GM23338 (cell line): ENCODE measurements around the gene CPD. TPM values are rescaled to one million over a fixed set of nuclear protein-coding genes. Genes with fewer than 3 reads are reported as not detected.

ENCODE experiments used
- ATAC-seq: fragments of 200-7000 bp; cut with Tn5 transposase; 3 replicates; pipeline ENCODE4 v1.9.1; 2020
- DNase-seq: peaks from one replicate; pipeline ENCODE4 v3.0.0-alpha.2; 2015; ENCODE audit warnings: low spot score
- H2AFZ ChIP-seq: fragments of 200-600 bp; sonication (generic); 2 replicates; pipeline ENCODE4 v1.8.0; 2016; ENCODE audit warnings: antibody characterized with exemption, mild to moderate bottlenecking, moderate library complexity
- H3F3A ChIP-seq: fragments of 200-600 bp; sonication (generic); replicated peaks from 2 replicates; pipeline ENCODE4 v1.8.0; 2017; ENCODE audit warnings: antibody characterized with exemption, mixed run types, low read depth
- H3K27ac ChIP-seq: fragments of 200-600 bp; sonication (generic); 2 replicates; pipeline ENCODE4 v1.6.1; 2016; ENCODE audit warnings: low read depth
- H3K27me3 ChIP-seq: fragments of 200-600 bp; sonication (generic); 2 replicates; pipeline ENCODE4 v1.8.0; 2016; ENCODE audit warnings: mild to moderate bottlenecking, mixed run types, moderate library complexity; ENCODE audit not compliant: insufficient read depth
- H3K36me3 ChIP-seq: fragments of 200-600 bp; sonication (generic); 2 replicates; pipeline ENCODE4 v1.8.0; 2016; ENCODE audit warnings: mild to moderate bottlenecking; ENCODE audit not compliant: insufficient read depth
- H3K4me1 ChIP-seq: fragments of 200-600 bp; sonication (generic); 2 replicates; pipeline ENCODE4 v1.8.0; 2016; ENCODE audit warnings: mild to moderate bottlenecking, moderate library complexity; ENCODE audit not compliant: insufficient read depth
- H3K4me2 ChIP-seq: fragments of 200-600 bp; sonication (generic); 2 replicates; pipeline ENCODE4 v1.7.1; 2017; ENCODE audit warnings: mixed run types
- H3K4me3 ChIP-seq: fragments of 200-600 bp; sonication (generic); 2 replicates; pipeline ENCODE4 v1.6.1; 2016; ENCODE audit warnings: mixed run types
- H3K79me2 ChIP-seq: fragments of 200-600 bp; sonication (generic); replicated peaks from 2 replicates; pipeline ENCODE4 v1.8.0; 2017; ENCODE audit warnings: mild to moderate bottlenecking; ENCODE audit not compliant: insufficient read depth
- H3K9me2 ChIP-seq: fragments of 200-600 bp; sonication (generic); 2 replicates; pipeline ENCODE4 v1.8.0; 2017; ENCODE audit not compliant: insufficient read depth
- H4K20me1 ChIP-seq: fragments of 200-600 bp; sonication (generic); replicated peaks from 2 replicates; pipeline ENCODE4 v1.8.0; 2017; ENCODE audit warnings: mild to moderate bottlenecking; ENCODE audit not compliant: insufficient read depth
- H3K27ac Mint-ChIP-seq: 2 replicates; pipeline ENCODE4 v1.8.0; 2020; ENCODE audit warnings: inconsistent platforms, mild to moderate bottlenecking, moderate library complexity, mixed read lengths
- H3K27me3 Mint-ChIP-seq: 3 replicates; pipeline ENCODE4 v1.8.0; 2022; ENCODE audit warnings: low read depth, mild to moderate bottlenecking, moderate library complexity, mixed read lengths, inconsistent platforms; ENCODE audit not compliant: insufficient read depth, poor library complexity
- H3K36me3 Mint-ChIP-seq: 3 replicates; pipeline ENCODE4 v1.8.0; 2021; ENCODE audit warnings: low read depth, mild to moderate bottlenecking, inconsistent platforms, moderate library complexity, mixed read lengths
- H3K4me1 Mint-ChIP-seq: 3 replicates; pipeline ENCODE4 v1.8.0; 2020; ENCODE audit warnings: mild to moderate bottlenecking, inconsistent platforms, mixed read lengths
- H3K4me3 Mint-ChIP-seq: 3 replicates; pipeline ENCODE4 v1.8.0; 2021; ENCODE audit warnings: moderate library complexity, mild to moderate bottlenecking, inconsistent platforms, mixed read lengths
- H3K9me3 Mint-ChIP-seq: 3 replicates; pipeline ENCODE4 v1.8.0; 2020; ENCODE audit warnings: moderate library complexity, mild to moderate bottlenecking, inconsistent platforms, mixed read lengths
- CREB1 ChIP-seq: fragments of 250-450 bp; sonication (Bioruptor Pico); IDR thresholded peaks from 2 replicates; pipeline ENCODE4 v1.5.0; 2020; ENCODE audit warnings: low read depth, mild to moderate bottlenecking, moderate library complexity
- CTCF ChIP-seq, 2 experiments: fragments of 200-600 bp in 1 of 2; sonication (generic) in 1 of 2; conservative IDR thresholded peaks; 2 replicates each; pipeline versions ENCODE4 v1.5.1 to v1.6.1; 2016 to 2017; ENCODE audit warnings: antibody characterized with exemption in 2 of 2, low read depth in 2 of 2, mild to moderate bottlenecking in 2 of 2, moderate library complexity in 1 of 2
- ETS1 ChIP-seq: IDR thresholded peaks from 2 replicates; pipeline ENCODE4 v1.6.1; 2016; ENCODE audit warnings: antibody characterized with exemption
- JUNB ChIP-seq: IDR thresholded peaks from one replicate; pipeline ENCODE4 v1.6.1; 2016; ENCODE audit warnings: antibody characterized with exemption; ENCODE audit not compliant: unreplicated experiment
- REST ChIP-seq: IDR thresholded peaks from one replicate; pipeline ENCODE4 v1.6.1; 2018; ENCODE audit warnings: antibody characterized with exemption; ENCODE audit not compliant: unreplicated experiment
- ZNF462 ChIP-seq: fragments of 250-450 bp; sonication (Bioruptor Pico); IDR thresholded peaks from 2 replicates; pipeline ENCODE4 v1.5.0; 2020; ENCODE audit warnings: mild to moderate bottlenecking, moderate library complexity
- polyA plus RNA-seq: library from polyadenylated mRNA; unstranded; fragments of >200 nt; fragmentation: Nextera tagmentation; extraction: Ambion mirVana; gene quantifications from 2 replicates; pipeline ENCODE4 v1.2.1, GENCODE V29; 2016
- total RNA-seq: library from RNA; depleted of rRNA; stranded (reverse); fragments of >200 nt; shearing (Covaris generic); gene quantifications from 2 replicates; pipeline ENCODE4 v1.2.3, GENCODE V29; 2014

The CPD gene
- total and polyA plus RNA-seq, 2 experiments from 2014 or later: 6.2 to 57.8 TPM

- TF ChIP-seq CREB1 (CRISPR knock-in tag) (no peak), ZNF462 (CRISPR knock-in tag) (no peak)
Observed at GRCh38 chr17:30346221-30346795, 32.4 kb upstream of the CPD start (continued).

- no peaks in the 10 kb centered on the region for H3K27me3 Mint-ChIP-seq
- H3K4me3 Mint-ChIP-seq: no peak overlapping the region
- Histone ChIP-seq H3K79me2 (no peaks in the 10 kb centered on the region), H3K36me3 (no peaks in the 10 kb centered on the region), H4K20me1 (no peaks in the 10 kb centered on the region), H3K4me3 (no peak overlapping the region), H3K4me1 (no peaks in the 10 kb centered on the region), H3K4me2 (no peak overlapping the region), H3K27ac (no peak overlapping the region), H2AFZ (no peak overlapping the region), H3K9me2 (no peaks in the 10 kb centered on the region), H3F3A (no peaks in the 10 kb centered on the region), H3K27me3 (no peaks in the 10 kb centered on the region)
- no peaks in the 10 kb centered on the region for H3K4me1 Mint-ChIP-seq
- H3K27ac Mint-ChIP-seq: no peak overlapping the region
- no peak for DNase-seq
- H3K36me3 Mint-ChIP-seq: no peaks in the 10 kb centered on the region
- no peak for ATAC-seq
- no peaks in the 10 kb centered on the region for H3K9me3 Mint-ChIP-seq
- TF ChIP-seq JUNB (no peak), REST (no peak), CREB1 (CRISPR knock-in tag) (no peak), CTCF (conservative IDR thresholded peaks at IDR 0.05; ENCODE audit: low read depth in 2 of 2) (no peak), ETS1 (no peak)
Observed at GRCh38 chr17:30347488-30347887, 31.2 kb upstream of the CPD start.
